GM19043 (cell line): ENCODE data around the gene PIK3CD.
"Not testable (repeated sequence)": the region's sequence is repeated elsewhere in the genome, so short reads cannot be mapped to it uniquely, and the experiment has no call there.

Experiments used
- ATAC-seq: cut with Tn5 transposase; IDR thresholded peaks from one replicate; pipeline ENCODE4 v1.9.1; 2021; ENCODE audit warnings: low read depth; ENCODE audit not compliant: unreplicated experiment

Gene PIK3CD

GRCh38 chr1:9687120-9687873, 35.8 kb downstream of the PIK3CD start:
- no peak for ATAC-seq

GRCh38 chr1:9687874-9688582, 36.5 kb downstream of the PIK3CD start:
- no peak for ATAC-seq

GRCh38 chr1:9688599-9688998, 37.1 kb downstream of the PIK3CD start:
- no peak for ATAC-seq

DNA sequence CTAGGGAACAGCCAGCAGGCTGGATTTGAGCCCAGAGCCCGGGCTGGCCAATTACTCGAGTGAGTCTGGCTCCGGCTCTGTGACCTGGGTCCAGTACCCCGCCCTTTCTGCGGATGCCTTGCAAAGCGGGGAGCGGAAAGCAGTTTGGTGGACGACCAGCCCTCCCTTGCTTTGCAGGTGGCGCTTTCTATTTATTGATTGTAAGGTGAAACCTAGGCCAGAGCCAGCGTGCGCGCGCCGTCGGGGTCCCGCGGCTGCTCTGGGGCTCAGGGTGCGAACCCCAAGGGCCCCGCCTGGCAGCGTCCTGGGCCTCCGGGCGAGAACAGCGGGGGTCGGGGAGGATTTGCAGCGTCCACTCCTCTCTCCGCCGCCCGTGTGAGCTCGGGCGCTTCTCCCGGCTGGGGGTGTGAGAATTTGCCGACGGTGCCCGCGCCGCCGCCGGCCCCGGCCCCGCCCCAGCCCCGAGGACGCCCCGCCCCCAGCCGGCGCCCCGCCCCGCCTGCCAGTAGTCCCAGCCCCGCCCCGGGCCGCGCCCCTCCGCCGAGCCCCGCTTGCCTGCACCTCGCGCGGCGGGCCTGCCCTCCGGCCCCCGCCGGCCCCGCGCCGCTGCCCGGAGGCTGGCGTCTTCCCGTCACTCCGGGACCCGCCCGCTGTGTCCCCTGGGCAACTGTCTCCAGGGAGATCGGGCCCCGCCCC, 37.6 kb downstream of the PIK3CD start:
- ATAC-seq = peak; percentile 44

- no peak for ATAC-seq
Measured at GRCh38 chr1:9689971-9690381, 38.4 kb downstream of the PIK3CD start.

DNA sequence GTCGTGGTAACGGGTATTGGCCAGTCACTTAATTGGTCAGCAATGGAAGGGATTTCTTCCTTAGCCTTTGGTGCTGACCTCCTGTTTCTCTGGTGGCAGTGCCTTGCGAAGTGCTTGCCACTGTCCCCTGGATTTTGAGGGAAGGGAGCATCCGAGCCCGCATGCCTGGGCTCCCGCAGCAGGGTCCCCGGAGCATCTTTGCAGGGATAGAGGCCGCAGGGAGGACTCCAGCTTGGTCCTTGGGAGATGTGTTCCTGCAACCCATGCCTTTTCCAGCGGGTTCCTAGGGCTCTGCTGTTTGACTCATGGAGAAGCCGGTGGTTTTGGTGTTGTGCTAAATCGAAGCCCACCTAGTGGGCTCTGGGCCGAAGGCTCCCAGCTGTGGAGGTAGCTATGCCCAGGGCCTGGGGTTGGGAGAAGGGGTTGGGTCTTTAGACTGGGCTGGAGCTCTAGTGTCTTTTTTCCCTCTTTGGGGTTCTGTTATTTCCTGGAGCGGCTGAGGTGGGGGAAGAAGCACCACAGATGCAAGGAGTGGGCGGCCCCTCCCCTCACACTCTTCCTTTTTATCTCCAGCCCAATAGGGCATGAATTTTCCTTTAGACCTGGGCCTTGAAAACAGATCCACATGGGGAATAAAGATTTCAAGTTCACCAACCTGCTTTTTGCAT, 39.0 kb downstream of the PIK3CD start:
- no peak for ATAC-seq

DNA sequence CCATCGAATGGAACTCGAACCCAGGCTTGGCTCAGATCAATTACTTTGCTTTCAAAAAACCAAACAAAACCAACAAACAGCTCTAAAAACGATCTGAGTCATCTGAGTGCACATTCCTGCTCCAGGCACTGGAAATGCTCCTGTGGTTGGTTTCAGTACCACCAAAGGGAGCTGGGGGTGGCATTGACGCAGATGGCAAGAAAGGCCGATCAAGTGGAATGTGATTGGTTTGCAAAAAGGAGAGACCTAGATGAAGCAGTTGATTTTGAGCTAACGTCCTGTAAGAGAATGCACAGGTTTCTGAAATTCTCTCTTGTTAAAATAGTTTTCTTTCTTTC, 39.5 kb downstream of the PIK3CD start:
- no peak for ATAC-seq

DNA sequence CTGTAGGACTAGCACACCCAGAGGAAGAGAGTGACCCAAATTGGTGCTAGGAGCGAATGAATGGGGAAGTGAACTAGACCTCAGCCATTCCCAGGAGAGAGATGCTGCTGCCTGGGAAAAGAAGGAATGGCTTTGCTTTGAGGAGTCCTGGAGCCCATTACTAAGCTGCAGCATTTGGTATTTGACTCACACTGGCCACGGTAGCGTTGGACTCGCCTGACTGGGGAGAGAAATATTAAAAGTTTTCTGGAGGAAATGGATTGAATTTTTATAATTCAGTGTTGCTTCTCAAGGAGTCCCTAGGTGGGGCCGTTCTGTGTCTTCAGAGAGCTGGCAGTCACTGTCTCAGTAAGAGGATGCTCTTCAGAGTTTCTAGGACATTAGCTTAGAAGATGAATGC, 40.2 kb downstream of the PIK3CD start:
- ATAC-seq = no peak

DNA sequence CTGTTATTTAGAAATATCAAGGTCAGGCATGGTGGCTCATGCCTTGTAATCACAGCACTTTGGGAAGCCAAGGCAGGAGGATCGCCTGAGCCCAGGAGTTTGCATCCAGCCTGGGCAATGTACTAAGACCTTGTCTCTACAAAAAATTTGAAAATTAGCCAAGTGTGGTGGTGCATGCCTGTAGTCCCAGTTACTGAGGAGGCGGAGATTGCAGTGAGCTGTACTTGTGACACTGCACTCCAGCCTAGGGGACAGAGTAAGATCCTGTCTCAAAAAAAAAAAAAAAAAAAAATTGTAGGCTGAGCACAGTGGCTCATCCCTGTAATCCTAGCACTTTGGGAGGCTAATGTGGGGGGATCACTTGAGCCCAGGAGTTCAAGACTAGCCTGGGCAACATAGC, 45.3 kb downstream of the PIK3CD start:
- ATAC-seq = no peak

GRCh38 chr1:9699361-9699760, 47.8 kb downstream of the PIK3CD start:
- no peak for ATAC-seq

- ATAC-seq = no peak
Measured at GRCh38 chr1:9700340-9700739, 48.8 kb downstream of the PIK3CD start.

DNA sequence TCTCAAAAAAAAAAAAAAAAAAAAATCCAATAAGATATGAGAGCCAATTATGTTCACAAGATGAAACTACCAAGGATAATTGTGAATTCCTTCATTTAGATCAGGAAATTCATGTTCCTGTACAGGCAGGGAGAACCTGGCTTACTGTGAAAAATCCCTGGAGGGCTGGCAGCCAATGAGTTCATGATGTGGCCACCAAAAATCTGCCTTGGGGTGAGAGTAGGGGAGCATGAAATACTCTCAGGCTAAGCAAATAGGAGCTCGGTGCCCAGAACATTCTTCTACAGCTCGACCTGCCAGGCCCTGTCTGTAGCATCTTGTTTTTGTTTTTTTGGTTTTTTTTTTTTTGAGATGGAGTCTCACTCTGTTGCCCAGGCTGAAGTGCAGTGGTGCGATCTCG, 50.1 kb downstream of the PIK3CD start:
- ATAC-seq = no peak

- ATAC-seq = no peak
Measured at GRCh38 chr1:9703165-9703509, 51.6 kb downstream of the PIK3CD start.

- ATAC-seq = no peak
Measured at GRCh38 chr1:9703681-9704080, 52.1 kb downstream of the PIK3CD start.

- ATAC-seq = no peak
Measured at GRCh38 chr1:9705337-9706093, 54.0 kb downstream of the PIK3CD start.

GRCh38 chr1:9706178-9706577, 54.6 kb downstream of the PIK3CD start:
- ATAC-seq = no peak

DNA sequence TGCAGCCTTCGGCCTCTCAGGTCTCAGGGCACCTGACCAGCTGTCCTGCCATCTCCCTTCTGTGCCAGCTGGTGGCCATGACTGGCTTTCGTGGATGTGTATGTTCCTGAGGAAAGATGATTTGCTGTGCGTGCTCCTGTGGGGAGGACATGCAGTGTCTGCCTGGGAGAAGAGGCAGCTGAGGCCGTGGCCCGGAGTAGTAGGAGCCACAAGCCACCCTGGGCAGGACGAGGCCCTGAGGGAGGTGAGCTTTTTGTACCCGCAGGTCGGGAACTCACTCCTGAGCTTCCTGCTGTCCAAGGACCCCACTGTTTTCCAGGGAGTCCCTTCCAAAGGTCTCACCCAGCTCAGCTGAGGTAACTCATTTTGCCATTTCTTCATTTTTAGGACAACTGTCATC, 58.5 kb downstream of the PIK3CD start:
- ATAC-seq = no peak

DNA sequence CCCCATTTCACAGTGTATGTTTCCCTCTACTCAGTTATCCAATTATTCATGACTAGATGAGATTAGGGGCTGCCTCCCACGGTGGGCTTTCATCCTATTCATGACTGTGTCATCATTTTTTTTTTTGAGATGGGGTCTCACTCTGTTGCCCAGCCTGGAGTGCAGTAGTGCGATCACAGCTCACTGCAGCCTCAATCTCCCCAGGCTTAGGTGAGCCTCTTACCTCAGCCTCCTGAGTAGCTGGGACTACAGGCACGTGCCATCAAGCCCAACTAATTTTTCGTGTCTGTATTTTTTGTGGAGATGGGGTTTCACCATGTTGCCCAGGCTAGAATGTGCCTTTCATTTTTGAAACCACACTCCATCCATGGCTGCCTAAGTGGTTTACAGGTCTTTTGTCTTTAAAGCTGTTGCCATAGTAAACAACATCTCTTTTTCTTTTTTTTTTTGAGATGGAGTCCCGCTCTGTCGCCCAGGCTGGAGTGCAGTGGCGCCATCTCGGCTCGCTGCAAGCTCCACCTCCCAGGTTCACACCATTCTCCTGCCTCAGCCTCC, 60.0 kb downstream of the PIK3CD start:
- no peak for ATAC-seq

- ATAC-seq = not testable (repeated sequence)
Measured at GRCh38 chr1:9712767-9713166, 61.2 kb downstream of the PIK3CD start.

- ATAC-seq = no peak
Measured at GRCh38 chr1:9714257-9714718, 62.8 kb downstream of the PIK3CD start.
